Prostate gland (tissue), 2 donors: Measurements from ENCODE around the gene RALGPS2. TPM values are rescaled to one million over a fixed set of nuclear protein-coding genes. Genes with fewer than 3 reads are reported as not detected.

Experiments
- DNase-seq: peaks from one replicate; pipeline ENCODE4 v3.0.0-alpha.2; 2019; ENCODE audit warnings: low spot score
- H3K27ac ChIP-seq, 2 donors: fragments of 200-600 bp; sonication (generic); 2 replicates each; pipeline ENCODE4 v1.5.1; 2017 to 2019
- H3K27me3 ChIP-seq: fragments of 200-600 bp; sonication (generic); replicated peaks from 2 replicates; pipeline ENCODE4 v1.5.1; 2019; ENCODE audit not compliant: insufficient read depth
- H3K36me3 ChIP-seq, 2 donors: fragments of 200-600 bp; sonication (generic); 1 replicate in 1 of 2; 2 replicates in 1 of 2; pipeline versions ENCODE4 v1.5.1 to v1.8.1; 2017 to 2019
- H3K4me1 ChIP-seq: fragments of 200-600 bp; sonication (generic); replicated peaks from 2 replicates; pipeline ENCODE4 v1.5.1; 2019
- H3K4me3 ChIP-seq, 2 donors: fragments of 200-600 bp; sonication (generic); 2 replicates each; pipeline ENCODE4 v1.5.1; 2017 to 2019
- H3K9me3 ChIP-seq: fragments of 200-600 bp; sonication (generic); 2 replicates; pipeline ENCODE4 v1.5.1; 2017
- CTCF ChIP-seq, 4 experiments: fragments of 200-600 bp in 2 of 4; fragments of 450-650 bp in 2 of 4; sonication (generic) in 2 of 4; IDR thresholded peaks; 1 replicate in 3 of 4; 2 replicates in 1 of 4; pipeline ENCODE4 v1.5.1; 2016 to 2019; ENCODE audit warnings: antibody characterized with exemption in 4 of 4, mild to moderate bottlenecking in 2 of 4, moderate library complexity in 2 of 4
- POLR2A ChIP-seq: fragments of 450-650 bp; IDR thresholded peaks from one replicate; pipeline ENCODE4 v1.6.1; 2016; ENCODE audit warnings: antibody characterized with exemption, mild to moderate bottlenecking
- POLR2AphosphoS5 ChIP-seq: sonication (generic); formaldehyde crosslinking; IDR thresholded peaks from one replicate; pipeline ENCODE4 v1.6.1; 2017; ENCODE audit warnings: antibody characterized with exemption
- WGBS: methylation state at CpG from one replicate; pipeline ENCODE4 v1.1.5; 2018; 5-methylcytosine and 5-hydroxymethylcytosine counted together
- intact Hi-C: fragments of 100-400 bp; cut with DNase I; formaldehyde crosslinking; loops from one replicate; pipeline ENCODE4 v1.14.2; 2022
- total RNA-seq, 2 donors: library from RNA; depleted of rRNA; stranded (reverse); fragments of >200 nt; gene quantifications; one replicate each; pipeline ENCODE4 v1.1.0, GENCODE V29; 2016

RALGPS2 gene
- total RNA-seq, 2 donors from 2014 or later: 25.6 to 26.2 TPM

GRCh38 chr1:178739285-178740045 lies 14.4 kb downstream of the RALGPS2 start:
- intact Hi-C loops: no loop called here
- Histone ChIP-seq H3K9me3 (no peaks in the 10 kb centered on the region), H3K27ac (no peak overlapping the region), H3K27me3 (no peaks in the 10 kb centered on the region), H3K4me3 (no peak overlapping the region), H3K36me3 (no peaks in the 10 kb centered on the region), H3K4me1 (no peaks in the 10 kb centered on the region)
- no peak for TF ChIP-seq POLR2A
- no peak for TF ChIP-seq CTCF (IDR thresholded peaks at IDR 0.05)
- TF ChIP-seq POLR2AphosphoS5: no peak
- 81% methylated on average over 4 of the region's 4 CpGs for WGBS
- no peak for DNase-seq

GRCh38 chr1:178740491-178740890 lies 15.4 kb downstream of the RALGPS2 start:
- Histone ChIP-seq H3K4me3 (no peak overlapping the region), H3K27me3 (no peaks in the 10 kb centered on the region), H3K27ac (no peak overlapping the region), H3K9me3 (no peaks in the 10 kb centered on the region), H3K36me3 (no peaks in the 10 kb centered on the region), H3K4me1 (no peaks in the 10 kb centered on the region)
- intact Hi-C loops: no loop called here
- WGBS: 92% methylated on average over 1 of the region's 1 CpG
- TF ChIP-seq CTCF (IDR thresholded peaks at IDR 0.05) (no peak), POLR2AphosphoS5 (no peak), POLR2A (no peak)
- no peak for DNase-seq

GRCh38 chr1:178740924-178741323 lies 15.9 kb downstream of the RALGPS2 start:
- WGBS: 100% methylated on average over 1 of the region's 1 CpG
- H3K9me3 ChIP-seq: no peaks in the 10 kb centered on the region

GRCh38 chr1:178743801-178744200 lies 18.8 kb downstream of the RALGPS2 start:
- intact Hi-C loops: no loop called here
- no peaks in the 10 kb centered on the region for H3K27me3 ChIP-seq
- H3K36me3 ChIP-seq: no peaks in the 10 kb centered on the region
- TF ChIP-seq CTCF (IDR thresholded peaks at IDR 0.05) (no peak), POLR2AphosphoS5 (no peak), POLR2A (no peak)
- no peak for DNase-seq
- no peaks in the 10 kb centered on the region for H3K4me1 ChIP-seq
- H3K27ac ChIP-seq: no peak overlapping the region
- H3K9me3 ChIP-seq: no peaks in the 10 kb centered on the region
- WGBS: 78% methylated on average over 2 of the region's 2 CpGs
- no peak overlapping the region for H3K4me3 ChIP-seq

More at GRCh38 chr1:178740924-178741323, 15.9 kb downstream of the RALGPS2 start:
- no peaks in the 10 kb centered on the region for H3K27me3 ChIP-seq
- TF ChIP-seq POLR2A: no peak
- no peak for TF ChIP-seq CTCF (IDR thresholded peaks at IDR 0.05)
- TF ChIP-seq POLR2AphosphoS5: no peak
- no peak for DNase-seq
- intact Hi-C loops: no loop called here
- H3K4me3 ChIP-seq: no peak overlapping the region
- H3K4me1 ChIP-seq: no peaks in the 10 kb centered on the region
- H3K27ac ChIP-seq: no peak overlapping the region
- no peaks in the 10 kb centered on the region for H3K36me3 ChIP-seq

GRCh38 chr1:178745260-178745659 lies 20.2 kb downstream of the RALGPS2 start:
- no peak overlapping the region for H3K4me3 ChIP-seq
- H3K4me1 ChIP-seq: no peaks in the 10 kb centered on the region
- H3K36me3 ChIP-seq: no peaks in the 10 kb centered on the region
- H3K27me3 ChIP-seq: no peaks in the 10 kb centered on the region
- H3K27ac ChIP-seq: no peak overlapping the region
- WGBS: 74% methylated on average over 2 of the region's 2 CpGs
- DNase-seq: no peak
- intact Hi-C loops: no loop called here
- TF ChIP-seq POLR2AphosphoS5 (no peak), CTCF (IDR thresholded peaks at IDR 0.05) (no peak), POLR2A (no peak)
- H3K9me3 ChIP-seq: no peaks in the 10 kb centered on the region
